Stimulated activated CD4-positive, alpha-beta T cell treated with anti-CD3 and anti-CD28 coated beads, TNF-alpha, amount 100 ng/mL, for 1 hour (primary cell): ENCODE results near the gene CPS1.

Experiments used
- DNase-seq, 3 donors: peaks; one replicate each; pipeline ENCODE4 v3.0.0-alpha.2; 2020; ENCODE audit warnings: low read depth in 3 of 3, low spot score in 1 of 3

Gene CPS1

GRCh38 chr2:210604666-210605065 is 48.3 kb downstream of the CPS1 start:
- DNase-seq: no peak

GRCh38 chr2:210606001-210606400 is 49.6 kb downstream of the CPS1 start:
- DNase-seq: no peak

- no peak for DNase-seq
Measured at GRCh38 chr2:210611466-210611865, 55.1 kb downstream of the CPS1 start.

- DNase-seq: no peak
Measured at GRCh38 chr2:210616074-210616473, 59.7 kb downstream of the CPS1 start.

- DNase-seq: no peak
Measured at GRCh38 chr2:210617318-210617717, 60.9 kb downstream of the CPS1 start.

- DNase-seq: no peak
Measured at GRCh38 chr2:210617732-210618330, 61.4 kb downstream of the CPS1 start.

GRCh38 chr2:210620456-210620855 is 64.1 kb downstream of the CPS1 start:
- DNase-seq: no peak

GRCh38 chr2:210623506-210623905 is 67.1 kb downstream of the CPS1 start:
- no peak for DNase-seq

GRCh38 chr2:210626849-210627248 is 70.5 kb downstream of the CPS1 start:
- no peak for DNase-seq

- no peak for DNase-seq
Measured at GRCh38 chr2:210630873-210631560, 74.6 kb downstream of the CPS1 start.

GRCh38 chr2:210633699-210634098 is 77.3 kb downstream of the CPS1 start:
- no peak for DNase-seq

- DNase-seq: no peak
Measured at GRCh38 chr2:210635257-210635656, 78.9 kb downstream of the CPS1 start.

GRCh38 chr2:210642333-210642732 is 85.9 kb downstream of the CPS1 start:
- no peak for DNase-seq

- DNase-seq: no peak
Measured at GRCh38 chr2:210647151-210647550, 90.8 kb downstream of the CPS1 start.

GRCh38 chr2:210654091-210654490 is 97.7 kb downstream of the CPS1 start:
- DNase-seq: no peak

GRCh38 chr2:210655229-210655975 is 99.0 kb downstream of the CPS1 start:
- DNase-seq: no peak

GRCh38 chr2:210657874-210658273 is 101.5 kb downstream of the CPS1 start:
- no peak for DNase-seq

GRCh38 chr2:210660751-210661150 is 104.4 kb downstream of the CPS1 start:
- DNase-seq: no peak

- DNase-seq: no peak
Measured at GRCh38 chr2:210662560-210662959, 106.2 kb downstream of the CPS1 start.

- DNase-seq: no peak
Measured at GRCh38 chr2:210663631-210664089, 107.3 kb downstream of the CPS1 start.

GRCh38 chr2:210667711-210668110 is 111.3 kb downstream of the CPS1 start:
- DNase-seq: no peak

GRCh38 chr2:210671065-210671464 is 114.7 kb downstream of the CPS1 start:
- DNase-seq: no peak
